ACHN (cell line): Measurements from ENCODE around the gene MR1.
A peak's percentile ranks its signal among the peaks of the same experiment; 100 is the strongest.

ENCODE experiments used
- DNase-seq: peaks from one replicate; pipeline ENCODE4 v3.0.0-alpha.2; 2015
- in situ Hi-C: cut with HindIII; loops from 2 replicates; pipeline ENCODE4 v1.10.0; 2017; ENCODE audit warnings: low sequenced_read_pairs, low pct_ligation_motif_present, low pct_unique_long_range_greater_than_20kb

The MR1 gene

GRCh38 chr1:181100934-181101333, 67.2 kb downstream of the MR1 start:
- no peak for DNase-seq

GRCh38 chr1:181101581-181102226, 67.9 kb downstream of the MR1 start:
- no peak for DNase-seq
- in situ Hi-C loops, result no loop called here

More at GRCh38 chr1:181100934-181101333, 67.2 kb downstream of the MR1 start:
- in situ Hi-C loops, result no loop called here

DNA sequence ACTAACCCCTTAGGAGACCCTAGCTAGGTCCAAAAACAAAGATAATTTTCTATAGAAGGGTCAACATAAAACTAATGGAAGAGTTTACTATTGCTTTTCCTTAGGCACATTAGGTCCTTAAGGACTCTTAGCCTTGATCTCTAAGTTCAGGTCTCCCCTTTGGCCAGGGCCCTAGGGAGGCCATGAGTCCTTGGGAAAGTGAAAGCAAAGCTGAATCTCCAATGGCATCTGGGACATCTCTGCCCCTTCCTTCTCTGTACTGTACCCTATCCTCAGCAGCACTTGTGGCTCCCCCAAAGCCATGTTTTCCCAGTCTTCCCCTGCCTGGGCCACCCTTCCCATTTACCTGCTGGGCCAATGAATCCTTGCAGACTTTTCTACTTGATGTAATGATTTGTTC, 69.1 kb downstream of the MR1 start:
- in situ Hi-C loops, result no loop called here
- no peak for DNase-seq

DNA sequence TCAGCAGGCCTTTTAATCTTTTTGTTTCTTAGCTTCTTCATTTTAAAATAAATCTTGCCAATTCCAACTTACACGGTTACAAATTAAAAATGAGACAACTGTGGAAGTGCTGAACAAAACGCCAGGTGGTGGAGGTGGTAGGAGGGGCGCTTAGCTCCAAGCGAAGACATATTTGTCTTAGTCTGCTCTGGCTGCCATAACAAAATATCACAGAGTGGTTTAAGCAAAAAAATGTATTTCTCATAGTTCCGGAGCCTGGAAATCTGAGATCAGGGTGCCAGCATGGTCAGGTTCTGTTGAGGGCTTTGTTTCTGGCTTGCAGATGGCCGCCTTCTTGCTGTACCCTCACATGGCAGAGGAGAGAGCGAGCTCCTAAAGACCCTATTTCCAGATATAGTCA, 69.6 kb downstream of the MR1 start:
- in situ Hi-C loops, result no loop called here
- no peak for DNase-seq

DNA sequence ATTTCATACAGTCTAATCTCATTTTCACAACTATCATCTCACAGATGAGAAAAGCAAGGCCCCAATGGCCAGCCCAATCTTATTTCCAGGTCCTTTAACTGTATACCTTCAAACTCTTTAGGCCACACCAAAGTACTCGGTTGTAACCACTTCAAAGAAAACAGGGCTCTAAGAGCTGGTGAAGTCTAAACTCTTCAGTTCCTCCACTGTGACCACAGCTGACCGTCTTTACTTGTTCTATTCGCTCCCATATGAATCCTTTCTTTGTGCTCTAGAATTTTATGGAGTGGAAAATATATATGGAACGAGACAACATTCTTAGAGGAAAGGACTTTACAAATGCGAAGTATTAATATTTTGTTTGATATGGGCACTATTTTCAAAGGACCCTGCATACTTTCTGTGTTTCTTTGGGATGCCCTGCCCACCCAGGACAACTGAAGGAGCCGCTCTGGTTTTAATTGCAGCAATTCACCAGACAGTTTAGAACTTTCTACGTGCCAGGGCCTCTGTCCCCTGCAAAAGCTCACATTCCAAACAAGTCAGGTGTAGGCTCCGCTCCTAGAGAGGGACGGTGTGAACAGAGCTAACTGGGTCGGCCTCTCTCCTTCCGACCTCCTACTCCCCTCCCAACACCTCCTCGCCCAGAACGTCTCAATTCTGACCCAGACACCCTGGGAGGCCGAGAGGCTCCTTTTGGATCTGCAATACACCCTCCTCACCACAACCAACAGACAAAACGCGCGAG, 70.4 kb downstream of the MR1 start:
- no peak for DNase-seq
- in situ Hi-C loops, result no loop called here

- in situ Hi-C loops, result no loop called here
- peak; percentile 53 for DNase-seq
Measured at GRCh38 chr1:181104790-181105133, 71.0 kb downstream of the MR1 start.

DNA sequence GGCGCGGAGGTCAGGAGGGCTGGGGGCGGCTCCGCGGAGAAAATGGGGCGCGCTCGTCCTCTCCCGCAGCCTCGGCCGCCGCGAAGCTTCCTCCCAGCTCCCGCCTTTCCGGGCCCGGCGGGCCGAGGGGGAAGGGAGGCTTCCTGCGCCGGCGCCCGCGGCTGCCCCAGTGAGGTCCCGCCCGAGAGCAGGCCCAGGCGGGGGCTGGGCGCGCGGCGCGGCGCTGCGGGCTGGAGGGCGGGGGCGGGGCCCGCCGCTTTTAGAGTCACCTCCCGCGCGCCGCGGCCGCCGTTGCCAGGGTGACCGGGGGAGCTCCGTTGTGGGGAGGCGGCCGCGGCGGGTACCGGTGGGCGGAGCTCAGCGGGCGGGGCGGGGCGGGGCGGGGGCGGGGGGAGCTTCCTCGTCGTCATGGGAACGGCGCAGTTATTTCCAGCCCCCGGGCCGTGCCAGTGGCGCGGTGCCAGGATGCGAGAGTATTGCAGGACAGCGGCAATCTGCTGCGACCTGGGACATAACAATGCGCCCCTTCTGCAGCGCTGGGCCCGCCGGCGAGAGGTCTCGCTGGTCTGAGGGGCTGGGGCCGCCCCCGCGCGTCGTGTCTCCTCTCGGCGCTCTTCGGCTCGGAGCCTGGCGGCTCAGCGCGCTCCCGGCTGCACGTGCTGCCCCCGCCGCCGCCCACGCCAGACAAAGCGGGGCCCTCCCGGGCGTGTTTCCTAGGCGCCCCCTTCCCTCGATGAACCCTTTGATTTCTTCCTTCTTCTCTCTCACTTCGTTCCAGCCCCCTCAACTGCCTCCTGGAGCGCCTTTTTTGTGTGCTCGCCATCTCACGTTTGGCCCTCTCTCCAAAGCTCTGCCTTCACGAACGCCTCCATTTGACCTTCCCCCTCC, 71.6 kb downstream of the MR1 start:
- in situ Hi-C loops, result no loop called here
- peak; percentile 93 for DNase-seq

DNA sequence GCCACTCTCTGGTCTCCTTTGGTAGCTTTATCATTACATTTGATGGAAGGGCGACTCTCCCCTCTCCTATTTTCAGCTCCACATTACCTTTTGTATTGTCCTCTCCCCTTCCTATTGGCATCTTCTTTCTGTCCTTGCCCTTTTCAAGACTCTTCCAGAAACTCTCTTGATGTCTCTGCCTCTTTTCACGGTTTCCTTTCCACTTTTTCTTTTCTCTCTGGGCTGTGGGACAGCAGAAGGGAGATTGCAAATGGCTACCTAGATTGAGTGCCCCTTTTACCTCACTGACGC, 72.2 kb downstream of the MR1 start:
- in situ Hi-C loops, result no loop called here
- DNase-seq, result no peak

DNA sequence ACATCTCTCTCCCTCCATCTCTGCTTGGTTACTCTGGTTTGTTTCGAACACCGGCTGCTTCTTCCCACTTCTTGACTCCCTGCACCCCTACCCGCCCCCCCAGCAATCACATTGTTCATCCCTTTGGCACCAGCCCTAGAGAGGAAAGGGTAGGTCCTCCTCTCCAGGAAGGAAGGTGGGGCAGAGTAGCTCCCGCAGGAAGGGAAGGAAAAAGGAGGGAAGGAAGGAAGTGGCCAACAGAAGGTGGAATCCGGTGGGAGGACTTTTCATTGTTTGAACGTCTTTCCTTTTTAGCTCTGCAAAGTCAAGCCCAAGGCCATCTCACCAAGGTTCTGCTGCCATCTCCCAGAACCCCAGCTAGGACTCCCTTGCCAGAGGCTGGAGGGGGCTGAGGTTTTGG, 72.7 kb downstream of the MR1 start:
- in situ Hi-C loops, result no loop called here
- DNase-seq, result no peak

DNA sequence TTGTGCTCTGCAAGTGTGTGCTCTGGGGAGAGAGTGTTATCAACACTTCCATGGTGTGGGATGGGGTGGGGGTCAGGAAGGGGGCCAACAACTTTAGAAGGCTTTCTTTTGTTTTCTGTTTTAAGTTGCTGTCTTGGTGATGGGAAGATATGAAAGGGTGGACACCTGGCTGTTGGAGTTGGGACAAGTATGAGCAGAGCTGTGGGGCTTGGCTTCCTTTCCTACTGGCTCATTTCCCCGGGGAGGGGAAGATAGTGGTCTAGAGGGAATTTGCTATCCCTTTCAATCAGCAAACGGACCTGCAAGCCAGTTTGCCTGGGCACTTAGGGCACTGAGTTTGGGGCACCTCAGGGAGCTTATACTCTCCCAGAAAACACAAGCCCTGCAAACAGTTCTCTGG, 73.9 kb downstream of the MR1 start:
- in situ Hi-C loops, result no loop called here
- DNase-seq, result no peak

- in situ Hi-C loops, result no loop called here
- DNase-seq, result no peak
Measured at GRCh38 chr1:181108304-181108867, 74.6 kb downstream of the MR1 start.

GRCh38 chr1:181110013-181110412, 76.2 kb downstream of the MR1 start:
- in situ Hi-C loops, result no loop called here
- DNase-seq, result no peak
